C4-2B (cell line): Measurements from ENCODE around the gene SH2D1A.
"Not testable (repeated sequence)": the region's sequence is repeated elsewhere in the genome, so short reads cannot be mapped to it uniquely, and the experiment has no call there.

Experiments
- CTCF ChIP-seq: fragments of 450-650 bp; conservative IDR thresholded peaks from 2 replicates; pipeline ENCODE4 v1.5.1; 2017; ENCODE audit warnings: mild to moderate bottlenecking
- ZFX ChIP-seq: fragments of 450-650 bp; IDR thresholded peaks from 2 replicates; pipeline ENCODE4 v1.6.1; 2017

- TF ChIP-seq CTCF, ZFX: not testable (repeated sequence)
Measured at GRCh38 chrX:124334555-124334954, 11.8 kb upstream of the SH2D1A start.
